ENCODE measurements around the gene HIBCH. TPM values are rescaled to one million over a fixed set of nuclear protein-coding genes. Genes with fewer than 3 reads are reported as not detected.
"Not testable (repeated sequence)": the region's sequence is repeated elsewhere in the genome, so short reads cannot be mapped to it uniquely, and the experiment has no call there.

The HIBCH gene
- total and polyA plus RNA-seq, 2 experiments from 2014 or later: 10.4 to 29.0 TPM

GRCh38 chr2:190339394-190339793 is 19.8 kb upstream of the HIBCH start:
- in situ Hi-C loops (cut with MboI): no loop called here
- Histone ChIP-seq H3F3A (ENCODE audit: insufficient read depth) (peaks cover 7% of the 10 kb centered on the region), H2AFZ (no peak overlapping the region), H3K27ac (no peak overlapping the region), H3K79me2 (ENCODE audit: insufficient read depth) (peaks cover 2% of the 10 kb centered on the region; the same call in 1 of the 2 replicates), H3K27me3 (replicated peaks; ENCODE audit: insufficient read depth) (no peaks in the 10 kb centered on the region), H3K9me3 (ENCODE audit: low read depth) (no peaks in the 10 kb centered on the region), H3K36me3 (ENCODE audit: low read depth) (no peaks in the 10 kb centered on the region), H3K9ac (no peak overlapping the region), H3K9me2 (ENCODE audit: insufficient read depth) (no peaks in the 10 kb centered on the region), H3K4me1 (ENCODE audit: insufficient read depth) (peaks cover 1% of the 10 kb centered on the region), H3K4me3 (no peak overlapping the region), H3K4me2 (ENCODE audit: unreplicated experiment) (no peak overlapping the region), H4K20me1 (ENCODE audit: insufficient read depth) (no peaks in the 10 kb centered on the region)
- no peak for DNase-seq
- no peak for TF ChIP-seq EZH2phosphoT487 (IDR thresholded peaks at IDR 0.05; ENCODE audit: insufficient read depth, low read depth)
- TF ChIP-seq EZH2 (IDR thresholded peaks at IDR 0.05; ENCODE audit: insufficient read depth, poor library complexity, severe bottlenecking): no peak
- WGBS, 2 experiments (ENCODE audit: low coverage in 1 of 2, low lambda C conversion rate in 2 of 2, missing lambda C conversion rate in 2 of 2): 93 to 98% methylated on average over 1 of the region's 1 CpG

GRCh38 chr2:190338453-190338852 is 18.8 kb upstream of the HIBCH start:
- no peaks in the 10 kb centered on the region for H3K9me2 ChIP-seq (ENCODE audit: insufficient read depth)
- H3K27me3 ChIP-seq (replicated peaks; ENCODE audit: insufficient read depth): no peaks in the 10 kb centered on the region
- H3K9ac ChIP-seq: no peak overlapping the region
- no peak overlapping the region for H3K27ac ChIP-seq
- WGBS, 2 experiments (ENCODE audit: low coverage in 1 of 2, low lambda C conversion rate in 2 of 2, missing lambda C conversion rate in 2 of 2): 47 to 57% methylated on average over 1 of the region's 1 CpG
- no peaks in the 10 kb centered on the region for H3K4me1 ChIP-seq (ENCODE audit: insufficient read depth)
- H3F3A ChIP-seq (ENCODE audit: insufficient read depth): peaks cover 7% of the 10 kb centered on the region
- H3K4me2 ChIP-seq (ENCODE audit: unreplicated experiment): no peak overlapping the region
- no peak for DNase-seq
- no peaks in the 10 kb centered on the region for H3K79me2 ChIP-seq (ENCODE audit: insufficient read depth)
- no peak overlapping the region for H2AFZ ChIP-seq
- TF ChIP-seq EZH2phosphoT487 (IDR thresholded peaks at IDR 0.05; ENCODE audit: insufficient read depth, low read depth) (no peak), EZH2 (IDR thresholded peaks at IDR 0.05; ENCODE audit: insufficient read depth, poor library complexity, severe bottlenecking) (no peak)
- in situ Hi-C loops (cut with MboI): no loop called here
- H4K20me1 ChIP-seq (ENCODE audit: insufficient read depth): no peaks in the 10 kb centered on the region
- no peaks in the 10 kb centered on the region for H3K36me3 ChIP-seq (ENCODE audit: low read depth)
- H3K4me3 ChIP-seq: no peak overlapping the region
- H3K9me3 ChIP-seq (ENCODE audit: low read depth): no peaks in the 10 kb centered on the region

- Histone ChIP-seq H2AFZ (no peak overlapping the region), H3K4me2 (ENCODE audit: unreplicated experiment) (no peak overlapping the region), H3K79me2 (ENCODE audit: insufficient read depth) (no peaks in the 10 kb centered on the region), H3K27ac (no peak overlapping the region), H4K20me1 (ENCODE audit: insufficient read depth) (no peaks in the 10 kb centered on the region), H3F3A (ENCODE audit: insufficient read depth) (no peaks in the 10 kb centered on the region), H3K36me3 (ENCODE audit: low read depth) (no peaks in the 10 kb centered on the region), H3K9me2 (ENCODE audit: insufficient read depth) (no peaks in the 10 kb centered on the region), H3K9me3 (ENCODE audit: low read depth) (no peaks in the 10 kb centered on the region), H3K27me3 (replicated peaks; ENCODE audit: insufficient read depth) (no peaks in the 10 kb centered on the region), H3K4me1 (ENCODE audit: insufficient read depth) (no peaks in the 10 kb centered on the region), H3K4me3 (no peak overlapping the region), H3K9ac (no peak overlapping the region)
- no peak for TF ChIP-seq EZH2 (IDR thresholded peaks at IDR 0.05; ENCODE audit: insufficient read depth, poor library complexity, severe bottlenecking)
- no peak for TF ChIP-seq EZH2phosphoT487 (IDR thresholded peaks at IDR 0.05; ENCODE audit: insufficient read depth, low read depth)
- in situ Hi-C loops (cut with MboI): no loop called here
- DNase-seq: no peak
- 79 to 89% methylated on average over 2 of the region's 2 CpGs for whole genome bisulfite sequencing, 2 experiments (ENCODE audit: low coverage in 1 of 2, low lambda C conversion rate in 2 of 2, missing lambda C conversion rate in 2 of 2)
These were observed 16.8 kb upstream of the HIBCH start for GRCh38 chr2:190336420-190336819.

GRCh38 chr2:190335584-190335983 is 16.0 kb upstream of the HIBCH start:
- WGBS, 2 experiments (ENCODE audit: low coverage in 1 of 2, low lambda C conversion rate in 2 of 2, missing lambda C conversion rate in 2 of 2): 73% methylated on average over 4 of the region's 4 CpGs
- H3K9me2 ChIP-seq (ENCODE audit: insufficient read depth); H3K36me3 ChIP-seq (ENCODE audit: low read depth); H3K4me1 ChIP-seq (ENCODE audit: insufficient read depth); H3K79me2 ChIP-seq (ENCODE audit: insufficient read depth); H3K9ac ChIP-seq; H3K27ac ChIP-seq; H3K4me3 ChIP-seq; H3F3A ChIP-seq (ENCODE audit: insufficient read depth); H4K20me1 ChIP-seq (ENCODE audit: insufficient read depth); H2AFZ ChIP-seq; H3K4me2 ChIP-seq (ENCODE audit: unreplicated experiment); in situ Hi-C loops (cut with MboI); H3K9me3 ChIP-seq (ENCODE audit: low read depth); H3K27me3 ChIP-seq (replicated peaks; ENCODE audit: insufficient read depth); DNase-seq: not testable (repeated sequence)

GRCh38 chr2:190335225-190335559 is 15.6 kb upstream of the HIBCH start:
- Histone ChIP-seq H3K27me3 (replicated peaks; ENCODE audit: insufficient read depth) (no peaks in the 10 kb centered on the region), H4K20me1 (ENCODE audit: insufficient read depth) (no peaks in the 10 kb centered on the region), H3K4me1 (ENCODE audit: insufficient read depth) (no peaks in the 10 kb centered on the region), H3K4me3 (no peak overlapping the region), H3K79me2 (ENCODE audit: insufficient read depth) (no peaks in the 10 kb centered on the region), H3K9ac (no peak overlapping the region), H3K9me2 (ENCODE audit: insufficient read depth) (no peaks in the 10 kb centered on the region), H3K36me3 (ENCODE audit: low read depth) (no peaks in the 10 kb centered on the region), H3F3A (ENCODE audit: insufficient read depth) (no peaks in the 10 kb centered on the region), H3K9me3 (ENCODE audit: low read depth) (no peaks in the 10 kb centered on the region), H3K4me2 (ENCODE audit: unreplicated experiment) (no peak overlapping the region), H3K27ac (no peak overlapping the region), H2AFZ (no peak overlapping the region)
- TF ChIP-seq EZH2 (IDR thresholded peaks at IDR 0.05; ENCODE audit: insufficient read depth, poor library complexity, severe bottlenecking) (no peak), EZH2phosphoT487 (IDR thresholded peaks at IDR 0.05; ENCODE audit: insufficient read depth, low read depth) (no peak)
- no peak for DNase-seq
- in situ Hi-C loops (cut with MboI): no loop called here
